SKM-1 treated with dmso at 0.1 percent for 144 hours (cell line): Measurements from ENCODE around the gene SLC25A21.
"Not testable (repeated sequence)": the region's sequence is repeated elsewhere in the genome, so short reads cannot be mapped to it uniquely, and the experiment has no call there.

Experiments used
- DNase-seq: peaks from one replicate; lab custom pipeline; 2025; ENCODE audit not compliant: unreplicated experiment; lab: John Stamatoyannopoulos, UW

Gene SLC25A21

GRCh38 chr14:37090026-37090425 lies 82.4 kb downstream of the SLC25A21 start:
- DNase-seq = no peak

- no peak for DNase-seq
Observed at GRCh38 chr14:37089410-37089809, 83.0 kb downstream of the SLC25A21 start.

GRCh38 chr14:37088356-37089215 lies 83.8 kb downstream of the SLC25A21 start:
- DNase-seq = no peak

- no peak for DNase-seq
Observed at GRCh38 chr14:37087520-37087919, 84.9 kb downstream of the SLC25A21 start.

- DNase-seq = no peak
Observed at GRCh38 chr14:37083599-37083998, 88.8 kb downstream of the SLC25A21 start.

GRCh38 chr14:37082449-37082848 lies 90.0 kb downstream of the SLC25A21 start:
- DNase-seq = no peak

- DNase-seq = no peak
Observed at GRCh38 chr14:37081856-37082255, 90.5 kb downstream of the SLC25A21 start.

GRCh38 chr14:37081218-37081617 lies 91.2 kb downstream of the SLC25A21 start:
- no peak for DNase-seq

- no peak for DNase-seq
Observed at GRCh38 chr14:37078131-37078530, 94.3 kb downstream of the SLC25A21 start.

GRCh38 chr14:37074320-37074719 lies 98.1 kb downstream of the SLC25A21 start:
- not testable (repeated sequence) for DNase-seq

GRCh38 chr14:37063467-37064240 lies 108.8 kb downstream of the SLC25A21 start:
- DNase-seq = no peak

- DNase-seq = no peak
Observed at GRCh38 chr14:37062191-37062803, 110.1 kb downstream of the SLC25A21 start.

- DNase-seq = no peak
Observed at GRCh38 chr14:37061697-37062096, 110.7 kb downstream of the SLC25A21 start.

GRCh38 chr14:37060496-37061260 lies 111.7 kb downstream of the SLC25A21 start:
- no peak for DNase-seq

GRCh38 chr14:37057776-37058175 lies 114.6 kb downstream of the SLC25A21 start:
- DNase-seq = no peak

GRCh38 chr14:37056473-37056872 lies 115.9 kb downstream of the SLC25A21 start:
- no peak for DNase-seq

GRCh38 chr14:37054869-37055268 lies 117.5 kb downstream of the SLC25A21 start:
- no peak for DNase-seq

- no peak for DNase-seq
Observed at GRCh38 chr14:37054144-37054543, 118.3 kb downstream of the SLC25A21 start.

GRCh38 chr14:37051680-37052079 lies 120.7 kb downstream of the SLC25A21 start:
- DNase-seq = no peak

GRCh38 chr14:37051153-37051552 lies 121.3 kb downstream of the SLC25A21 start:
- DNase-seq = no peak

GRCh38 chr14:37048666-37049071 lies 123.7 kb downstream of the SLC25A21 start:
- DNase-seq = no peak
